ENCODE measurements around the gene KRT6A. TPM values are rescaled to one million over a fixed set of nuclear protein-coding genes. Genes with fewer than 3 reads are reported as not detected.
A peak's percentile ranks its signal among the peaks of the same experiment; 100 is the strongest.

Gene KRT6A
- total RNA-seq, 1 experiment from 2014 or later = 1,688 TPM

GRCh38 chr12:52523824-52524223 is 30.8 kb upstream of the KRT6A start:
- Mint-ChIP-seq H3K9me3 (ENCODE audit: unreplicated experiment) (no peaks in the 10 kb centered on the region), H3K4me3 (ENCODE audit: unreplicated experiment) (peak overlapping the region; percentile 80), H3K27ac (ENCODE audit: low read depth, unreplicated experiment) (no peak overlapping the region), H3K4me1 (ENCODE audit: insufficient read depth, unreplicated experiment) (peaks cover 44% of the 10 kb centered on the region), H3K36me3 (ENCODE audit: insufficient read depth, unreplicated experiment) (peaks cover 17% of the 10 kb centered on the region), H3K27me3 (ENCODE audit: insufficient read depth, unreplicated experiment) (no peaks in the 10 kb centered on the region)
- DNase-seq (ENCODE audit: unreplicated experiment) = peak; percentile 89
- POLR2A ChIA-PET = interaction anchor here (0.5 to 27.6 kb wide), 13 partner anchors 10 to 427 kb away, joined by 3 to 1235 read pairs (median 7); partner anchors contain the start of gene KRT6A
- TF ChIP-seq, protein P1, sequence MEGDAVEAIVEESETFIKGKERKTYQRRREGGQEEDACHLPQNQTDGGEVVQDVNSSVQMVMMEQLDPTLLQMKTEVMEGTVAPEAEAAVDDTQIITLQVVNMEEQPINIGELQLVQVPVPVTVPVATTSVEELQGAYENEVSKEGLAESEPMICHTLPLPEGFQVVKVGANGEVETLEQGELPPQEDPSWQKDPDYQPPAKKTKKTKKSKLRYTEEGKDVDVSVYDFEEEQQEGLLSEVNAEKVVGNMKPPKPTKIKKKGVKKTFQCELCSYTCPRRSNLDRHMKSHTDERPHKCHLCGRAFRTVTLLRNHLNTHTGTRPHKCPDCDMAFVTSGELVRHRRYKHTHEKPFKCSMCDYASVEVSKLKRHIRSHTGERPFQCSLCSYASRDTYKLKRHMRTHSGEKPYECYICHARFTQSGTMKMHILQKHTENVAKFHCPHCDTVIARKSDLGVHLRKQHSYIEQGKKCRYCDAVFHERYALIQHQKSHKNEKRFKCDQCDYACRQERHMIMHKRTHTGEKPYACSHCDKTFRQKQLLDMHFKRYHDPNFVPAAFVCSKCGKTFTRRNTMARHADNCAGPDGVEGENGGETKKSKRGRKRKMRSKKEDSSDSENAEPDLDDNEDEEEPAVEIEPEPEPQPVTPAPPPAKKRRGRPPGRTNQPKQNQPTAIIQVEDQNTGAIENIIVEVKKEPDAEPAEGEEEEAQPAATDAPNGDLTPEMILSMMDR (IDR thresholded peaks at IDR 0.05; ENCODE audit: unreplicated experiment) = no peak
- intact Hi-C loops (cut with micrococcal nuclease) = loop anchor here (5.0 kb wide), 2 partner anchors 82 to 367 kb away; no protein-coding TSS in a partner anchor
- BruUV-seq (replicated peaks) = no TSS peak
- CTCF ChIA-PET = interaction anchor here (0.6 to 7.3 kb wide), 4 partner anchors 57 to 504 kb away, joined by 3 to 90 read pairs (median 4); no protein-coding TSS in a partner anchor

DNA sequence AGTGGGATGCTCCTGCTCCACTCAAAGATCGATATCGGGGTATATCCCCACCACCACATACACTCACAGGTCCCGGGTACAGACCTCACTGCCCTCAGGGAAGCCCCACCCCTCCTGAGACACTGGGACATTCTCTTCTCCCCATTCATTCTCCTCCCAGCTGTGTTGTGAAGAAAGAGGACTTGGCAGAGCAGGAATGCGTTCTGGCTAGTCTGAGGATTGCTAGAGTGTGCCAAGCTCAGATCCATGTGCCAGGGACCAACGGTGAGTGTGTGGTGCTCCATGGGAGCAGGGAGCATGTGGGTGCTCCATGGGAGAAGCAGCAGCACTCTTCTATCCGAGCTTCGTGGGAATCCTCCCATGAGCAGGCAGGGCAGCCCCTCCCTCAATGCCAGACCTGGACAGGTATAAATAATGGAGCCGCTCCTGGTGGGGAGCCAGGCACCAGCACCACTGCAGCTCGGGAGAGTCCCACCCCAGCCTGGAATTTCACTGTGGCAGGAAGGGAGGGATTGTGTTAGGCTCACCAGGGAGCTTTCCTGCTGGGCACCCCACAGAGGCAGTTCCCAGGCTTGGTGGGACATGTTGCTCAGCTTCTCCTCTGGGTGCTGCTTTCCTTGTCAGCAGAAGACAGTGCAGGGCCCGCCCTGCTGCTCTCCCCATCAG is 29.4 kb upstream of the KRT6A start:
- POLR2A ChIA-PET = interaction anchor here (0.7 to 27.6 kb wide), 16 partner anchors 9 to 428 kb away, joined by 3 to 1235 read pairs (median 6); partner anchors contain the start of genes KRT6A, KRT6B and KRT6C
- intact Hi-C loops (cut with micrococcal nuclease) = loop anchor here (1.0 to 5.0 kb wide), 4 partner anchors 28 to 365 kb away; no protein-coding TSS in a partner anchor

GRCh38 chr12:52521568-52522266 is 28.7 kb upstream of the KRT6A start:
- Mint-ChIP-seq H3K4me1 (ENCODE audit: insufficient read depth, unreplicated experiment) (peaks cover 44% of the 10 kb centered on the region), H3K36me3 (ENCODE audit: insufficient read depth, unreplicated experiment) (peaks cover 38% of the 10 kb centered on the region), H3K27ac (ENCODE audit: low read depth, unreplicated experiment) (peak overlapping the region; percentile 96), H3K4me3 (ENCODE audit: unreplicated experiment) (peak overlapping the region; percentile 80), H3K9me3 (ENCODE audit: unreplicated experiment) (no peaks in the 10 kb centered on the region), H3K27me3 (ENCODE audit: insufficient read depth, unreplicated experiment) (no peaks in the 10 kb centered on the region)
- no TSS peak for BruUV-seq (replicated peaks)
- CTCF ChIA-PET = interaction anchor here (0.6 to 7.3 kb wide), 21 partner anchors 10 to 435 kb away, joined by 3 to 90 read pairs (median 5); partner anchors contain the start of gene KRT6A
- DNase-seq (ENCODE audit: unreplicated experiment) = peak; percentile 91
- POLR2A ChIA-PET = interaction anchor here (0.6 to 27.6 kb wide), 27 partner anchors 9 to 441 kb away, joined by 3 to 1235 read pairs (median 4); partner anchors contain the start of gene KRT6A
- intact Hi-C loops (cut with micrococcal nuclease) = loop anchor here (1.0 to 5.0 kb wide), 5 partner anchors 27 to 364 kb away; no protein-coding TSS in a partner anchor
- TF ChIP-seq, protein P1 (IDR thresholded peaks at IDR 0.05; ENCODE audit: unreplicated experiment) = no peak

More for the DNA sequence above, 29.4 kb upstream of the KRT6A start:
- H3K27ac Mint-ChIP-seq (ENCODE audit: low read depth, unreplicated experiment) = peak overlapping the region; percentile 96
- H3K9me3 Mint-ChIP-seq (ENCODE audit: unreplicated experiment) = no peaks in the 10 kb centered on the region
- peaks cover 31% of the 10 kb centered on the region for H3K36me3 Mint-ChIP-seq (ENCODE audit: insufficient read depth, unreplicated experiment)
- TF ChIP-seq, protein P1 (IDR thresholded peaks at IDR 0.05; ENCODE audit: unreplicated experiment) = no peak
- CTCF ChIA-PET = interaction anchor here (0.5 to 7.3 kb wide), 16 partner anchors 15 to 383 kb away, joined by 3 to 90 read pairs (median 4); partner anchors contain the start of genes KRT6A and KRT72
- BruUV-seq (replicated peaks) = no TSS peak
- H3K4me1 Mint-ChIP-seq (ENCODE audit: insufficient read depth, unreplicated experiment) = peaks cover 44% of the 10 kb centered on the region
- DNase-seq (ENCODE audit: unreplicated experiment) = peak; percentile 98
- H3K4me3 Mint-ChIP-seq (ENCODE audit: unreplicated experiment) = peak overlapping the region; percentile 80
- H3K27me3 Mint-ChIP-seq (ENCODE audit: insufficient read depth, unreplicated experiment) = no peaks in the 10 kb centered on the region
